ENCODE results near the gene SMIM10L1.

- TF ChIP-seq CTCF (IDR thresholded peaks at IDR 0.05) (no peak), RNF2 (IDR thresholded peaks at IDR 0.05; ENCODE audit: borderline replicate concordance, low read depth) (no peak), TP53 (CRISPR knock-in tag; IDR thresholded peaks at IDR 0.05) (no peak), POLR2A (IDR thresholded peaks at IDR 0.05; ENCODE audit: low read length) (no peak), SMC3 (IDR thresholded peaks at IDR 0.05) (no peak)
These were observed 40.6 kb upstream of the SMIM10L1 start for GRCh38 chr12:11130382-11130781.

All from A549 (cell line).